Right kidney (tissue), 1 donor: ENCODE results near the gene KCNQ1.

Experiments
- DNase-seq: peaks from one replicate; pipeline ENCODE4 v3.0.0-alpha.2; 2016

KCNQ1 gene

GRCh38 chr11:2867722-2868505 is 423.1 kb downstream of the KCNQ1 start:
- no peak for DNase-seq

GRCh38 chr11:2868506-2869133 is 423.8 kb downstream of the KCNQ1 start:
- DNase-seq: no peak

GRCh38 chr11:2869134-2869526 is 424.3 kb downstream of the KCNQ1 start:
- no peak for DNase-seq

- DNase-seq: no peak
Measured at GRCh38 chr11:2869561-2870427, 425.0 kb downstream of the KCNQ1 start.

- no peak for DNase-seq
Measured at GRCh38 chr11:2870460-2870859, 425.7 kb downstream of the KCNQ1 start.

GRCh38 chr11:2870969-2871680 is 426.3 kb downstream of the KCNQ1 start:
- no peak for DNase-seq

- no peak for DNase-seq
Measured at GRCh38 chr11:2874963-2875362, 430.2 kb downstream of the KCNQ1 start.

- no peak for DNase-seq
Measured at GRCh38 chr11:2877474-2877873, 432.7 kb downstream of the KCNQ1 start.

GRCh38 chr11:2878782-2879181 is 434.0 kb downstream of the KCNQ1 start:
- DNase-seq: no peak

GRCh38 chr11:2880646-2881045 is 435.8 kb downstream of the KCNQ1 start:
- DNase-seq: no peak

- no peak for DNase-seq
Measured at GRCh38 chr11:2881076-2881980, 436.5 kb downstream of the KCNQ1 start.

GRCh38 chr11:2881981-2882375 is 437.2 kb downstream of the KCNQ1 start:
- no peak for DNase-seq

GRCh38 chr11:2882396-2883110 is 437.7 kb downstream of the KCNQ1 start:
- DNase-seq: no peak

- DNase-seq: no peak
Measured at GRCh38 chr11:2883640-2883978, 438.8 kb downstream of the KCNQ1 start.

GRCh38 chr11:2883979-2884815 is 439.4 kb downstream of the KCNQ1 start:
- peak; percentile 80 for DNase-seq

GRCh38 chr11:2885017-2885677 is 440.3 kb downstream of the KCNQ1 start:
- peak; percentile 95 for DNase-seq

- DNase-seq: no peak
Measured at GRCh38 chr11:2885678-2886081, 440.9 kb downstream of the KCNQ1 start, which contains the start of gene CDKN1C. CDKN1C (minus strand) TSS chr11:2885775; CDS start chr11:2885456, 319 bp downstream.

- peak; percentile 90 for DNase-seq
Measured at GRCh38 chr11:2886191-2886894, 441.5 kb downstream of the KCNQ1 start.
